GM12864 (cell line): ENCODE results near the gene ZNF750.

ENCODE experiments used
- DNase-seq: peaks from one replicate; pipeline ENCODE4 v3.0.0-alpha.2; 2011; ENCODE audit warnings: low read depth
- H3K4me3 ChIP-seq: 2 replicates; pipeline ENCODE4 v1.5.1; 2011; ENCODE audit warnings: mild to moderate bottlenecking, low read depth, low read length, control low read depth
- CTCF ChIP-seq: IDR thresholded peaks from 2 replicates; pipeline ENCODE4 v1.5.1; 2011; ENCODE audit warnings: low read depth, mild to moderate bottlenecking, moderate library complexity, low read length, control low read depth, inconsistent platforms; ENCODE audit errors: missing control alignments

ZNF750 gene

GRCh38 chr17:82810644-82811430, 29.0 kb downstream of the ZNF750 start:
- no peak overlapping the region for H3K4me3 ChIP-seq
- no peak for DNase-seq
- TF ChIP-seq CTCF = no peak

GRCh38 chr17:82808921-82809905, 30.6 kb downstream of the ZNF750 start:
- no peak for TF ChIP-seq CTCF
- no peak overlapping the region for H3K4me3 ChIP-seq
- no peak for DNase-seq

DNA sequence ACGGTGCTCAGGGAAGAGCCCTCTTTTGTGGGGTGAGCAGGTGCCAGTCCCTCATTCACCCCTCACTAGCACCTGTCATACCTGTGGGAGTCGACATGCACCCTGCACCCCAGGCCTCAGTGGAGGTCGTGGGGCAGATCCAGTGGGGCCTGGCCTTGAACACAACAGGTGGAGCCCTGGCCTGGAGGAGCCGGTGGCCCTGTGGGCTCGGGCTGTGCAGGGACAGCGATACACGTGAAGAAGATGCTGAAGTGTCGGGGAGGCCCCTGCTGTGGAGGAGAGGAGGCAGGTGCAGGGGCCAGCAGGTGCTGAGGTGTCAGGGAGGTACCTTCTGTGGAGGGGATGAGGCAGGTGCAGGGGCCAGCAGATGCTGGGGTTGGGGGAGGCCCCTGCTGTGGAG, 31.8 kb downstream of the ZNF750 start:
- no peak overlapping the region for H3K4me3 ChIP-seq
- DNase-seq = no peak
- no peak for TF ChIP-seq CTCF

DNA sequence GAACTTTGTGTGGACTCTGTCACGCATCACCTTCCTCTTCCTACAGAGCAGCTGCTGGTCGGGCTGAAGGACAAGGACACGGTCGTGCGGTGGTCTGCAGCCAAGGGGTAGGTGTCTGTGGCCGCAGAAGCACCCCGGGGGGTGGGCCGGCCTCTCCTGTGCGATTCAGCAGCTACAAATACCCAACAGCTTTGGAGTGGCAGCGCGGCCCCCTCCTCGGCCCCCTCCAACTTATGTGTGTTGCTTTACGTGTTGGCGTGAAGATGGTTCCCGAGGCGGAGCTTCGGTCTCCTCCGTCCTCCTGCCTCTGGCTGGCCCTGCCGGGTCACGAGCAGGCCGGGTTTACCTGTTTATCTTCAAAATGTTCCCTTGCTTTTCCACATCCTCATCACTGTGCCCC, 32.3 kb downstream of the ZNF750 start:
- no peak for DNase-seq
- no peak overlapping the region for H3K4me3 ChIP-seq
- no peak for TF ChIP-seq CTCF

GRCh38 chr17:82807101-82807500, 32.7 kb downstream of the ZNF750 start:
- TF ChIP-seq CTCF = no peak
- no peak overlapping the region for H3K4me3 ChIP-seq
- no peak for DNase-seq

DNA sequence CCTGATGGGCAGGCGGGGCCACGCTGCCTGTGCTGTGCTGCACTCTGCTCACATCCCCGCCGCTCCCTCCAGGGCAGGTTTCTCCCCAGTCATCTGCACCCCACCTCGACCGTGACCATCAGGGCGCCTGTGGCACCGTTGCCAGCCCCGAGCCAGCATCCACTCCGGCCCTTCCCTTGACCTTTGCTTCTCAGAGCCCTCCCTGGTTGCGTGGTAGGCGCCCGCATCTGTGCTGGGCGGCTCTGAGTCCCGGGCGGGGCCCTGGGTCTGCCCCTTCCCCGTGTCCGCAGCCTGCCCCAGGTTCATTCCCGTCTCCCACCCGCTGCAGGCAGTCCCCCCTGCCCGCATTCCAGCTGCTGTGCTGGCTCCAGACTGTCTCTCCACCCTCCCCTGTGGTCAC, 33.2 kb downstream of the ZNF750 start:
- TF ChIP-seq CTCF = no peak

More for the DNA sequence above, 33.2 kb downstream of the ZNF750 start:
- no peak overlapping the region for H3K4me3 ChIP-seq
- no peak for DNase-seq
